NCI-H774 (cell line): Measurements from ENCODE around the gene FLCN.
A peak's percentile ranks its signal among the peaks of the same experiment; 100 is the strongest.
"Not testable (repeated sequence)": the region's sequence is repeated elsewhere in the genome, so short reads cannot be mapped to it uniquely, and the experiment has no call there.

Experiments used
- DNase-seq: peaks from one replicate; lab custom pipeline; 2025; lab: John Stamatoyannopoulos, UW

The FLCN gene

DNA sequence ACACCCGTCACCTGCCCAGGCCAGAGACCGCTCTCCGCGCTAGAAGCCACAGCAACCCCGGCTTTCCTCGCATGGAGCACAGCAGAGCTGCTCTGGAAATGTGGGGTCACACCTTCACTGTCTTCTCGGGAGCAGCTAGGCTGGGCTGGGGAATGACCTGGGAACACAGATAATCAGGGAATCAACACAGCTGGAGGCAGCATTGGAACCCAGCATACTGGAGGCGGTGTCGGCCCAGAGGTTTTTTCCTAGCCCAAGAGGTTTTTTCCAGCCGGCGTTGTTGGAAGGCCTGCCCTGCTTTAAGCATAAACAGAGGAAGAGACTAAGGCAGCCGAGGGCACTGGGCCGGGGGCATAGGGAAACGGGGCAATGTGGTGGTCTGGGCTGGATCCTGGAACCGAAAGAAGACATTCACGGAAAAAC, 30.0 kb downstream of the FLCN start:
- DNase-seq = no peak

DNA sequence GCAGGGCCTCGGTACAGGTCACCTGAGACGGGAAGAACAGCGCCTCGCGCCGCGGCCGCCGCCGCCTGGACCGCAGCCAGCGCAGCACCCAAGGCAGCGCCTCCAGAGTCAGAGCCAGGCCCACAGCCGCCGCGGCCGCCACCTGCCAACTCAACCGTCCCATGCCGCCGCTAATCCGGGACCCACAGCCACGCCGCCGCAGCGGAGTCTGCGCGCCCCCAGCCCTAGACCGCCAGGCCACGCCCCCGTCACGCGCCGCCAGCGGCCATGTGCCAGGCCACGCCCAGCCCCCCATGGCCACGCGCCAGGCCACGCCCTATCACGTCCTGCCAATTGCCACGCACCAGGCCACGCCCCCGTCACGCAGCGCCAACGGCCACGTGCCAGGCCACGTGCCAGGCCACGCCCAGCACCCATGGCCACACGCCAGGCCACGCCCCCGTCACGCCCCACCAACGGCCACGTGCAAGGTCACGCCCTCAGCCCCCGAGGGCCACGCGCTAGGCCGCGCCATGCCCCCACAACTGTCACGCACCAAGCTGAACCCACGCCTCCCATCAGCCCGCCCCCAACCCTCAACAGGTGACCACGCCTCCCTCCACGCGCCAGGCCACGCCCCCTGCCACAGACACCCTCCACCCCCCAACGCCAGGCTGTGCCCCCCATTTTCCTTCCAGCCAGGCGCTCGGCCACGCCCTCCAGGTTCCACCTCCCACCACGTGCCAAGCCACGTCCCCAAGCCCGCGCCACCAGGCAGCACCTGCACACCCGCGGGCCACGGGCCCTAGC, 30.6 kb downstream of the FLCN start, which contains the start of gene PLD6:
TSS of gene PLD6 (minus strand) at position 210 of the 789 bp plus-strand sequence. CDS start at position 163, 47 bp downstream.
- DNase-seq = peak; percentile 61

GRCh38 chr17:17205368-17206123, 31.4 kb downstream of the FLCN start:
- no peak for DNase-seq

DNA sequence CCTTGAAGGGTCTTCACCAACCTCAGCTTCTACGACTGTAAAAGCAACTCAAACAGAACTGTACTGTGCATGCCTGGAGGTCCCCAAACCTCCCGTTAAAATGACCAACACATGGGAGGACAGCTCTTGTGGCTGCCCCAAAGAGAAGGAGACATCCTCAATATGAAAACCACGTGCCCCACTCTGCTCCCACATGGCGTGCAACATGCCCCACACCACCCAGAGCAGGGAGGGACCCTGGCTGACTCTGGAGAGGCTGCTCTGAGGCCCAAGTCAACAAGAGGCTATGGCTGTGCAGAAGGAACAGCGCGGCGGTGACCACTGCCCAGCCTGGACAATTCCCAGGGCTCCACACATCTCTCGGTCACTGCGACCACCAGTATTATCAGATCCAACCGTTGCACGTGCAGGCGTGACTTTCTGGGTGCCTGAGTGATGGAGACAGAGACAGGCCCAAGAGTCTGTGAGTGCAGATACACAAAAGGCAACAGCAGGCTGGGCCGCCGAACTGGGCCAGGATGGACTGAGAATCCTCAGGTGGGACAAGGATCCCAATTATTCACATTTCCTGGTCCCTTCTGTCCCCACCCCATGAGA, 32.2 kb downstream of the FLCN start:
- no peak for DNase-seq

DNA sequence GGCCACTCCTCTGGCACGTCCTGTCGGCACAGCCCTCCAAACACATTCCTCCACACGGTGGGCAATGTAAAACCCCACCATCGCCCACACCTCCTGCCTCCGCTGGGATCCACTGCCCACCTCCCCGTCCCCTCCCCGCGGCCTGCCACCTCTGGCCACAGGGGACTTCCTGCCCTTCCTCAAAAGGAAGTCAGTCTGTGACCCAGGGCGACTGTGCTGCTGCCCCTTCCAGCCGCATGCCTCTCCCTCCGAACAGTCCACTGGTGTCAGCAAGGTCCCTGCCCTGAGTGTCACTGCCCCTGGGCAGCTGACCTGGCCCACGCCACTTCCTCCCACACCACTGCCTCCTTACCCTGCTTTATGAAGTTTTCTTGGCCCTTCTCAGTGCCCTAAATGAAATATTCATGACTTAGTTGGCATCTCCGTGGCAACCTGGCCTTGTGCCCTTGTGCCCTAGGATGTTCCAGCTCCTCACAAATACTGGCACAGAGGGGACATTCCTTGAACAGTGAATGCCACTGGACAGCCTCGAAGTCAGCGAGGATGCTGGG, 32.9 kb downstream of the FLCN start:
- DNase-seq = no peak

DNA sequence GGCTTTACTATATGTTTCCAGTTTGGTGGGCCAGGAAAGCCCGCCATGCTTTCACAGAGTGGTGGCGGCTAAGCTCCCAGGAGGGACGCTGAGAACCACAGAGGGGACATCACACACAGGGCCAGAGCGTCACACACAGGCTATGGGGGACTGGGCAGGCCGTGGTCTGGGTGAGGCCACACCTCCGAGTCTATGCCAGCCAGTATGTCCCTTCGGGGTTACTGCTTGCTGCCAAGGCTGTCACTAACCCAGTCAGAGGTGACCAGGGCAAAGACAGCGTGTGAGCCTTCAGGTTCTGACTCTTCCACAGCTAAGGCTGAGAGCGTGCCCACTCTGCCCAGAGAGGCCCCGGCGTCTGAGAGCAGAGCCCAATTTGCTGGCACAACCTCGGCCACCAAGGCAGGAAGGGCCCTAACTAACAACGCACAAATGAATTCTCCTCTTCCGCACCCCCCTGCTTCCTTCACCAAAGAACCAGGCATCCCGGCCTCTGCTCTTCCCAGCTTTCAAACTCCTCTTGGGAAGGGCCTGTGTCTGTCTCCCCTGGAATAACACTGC, 33.7 kb downstream of the FLCN start:
- DNase-seq = no peak

DNA sequence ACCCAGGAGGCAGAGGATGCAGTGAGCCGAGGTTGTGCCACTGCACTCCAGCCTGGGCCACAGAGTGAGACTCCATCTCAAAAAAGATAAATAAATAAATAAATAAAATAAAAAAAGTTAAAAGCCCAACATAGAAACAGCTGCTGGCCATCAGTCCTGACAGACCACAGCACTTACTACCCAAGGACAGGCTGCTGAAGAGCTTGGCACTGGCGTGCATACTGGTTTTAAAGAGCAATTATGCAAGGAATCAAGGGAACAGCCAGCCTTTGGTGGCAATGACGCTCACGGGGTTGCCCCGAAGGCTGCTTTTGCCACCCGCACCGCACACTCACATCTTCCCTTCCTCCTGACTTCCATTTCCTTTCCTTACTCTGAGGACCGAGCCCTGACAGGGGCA, 35.1 kb downstream of the FLCN start:
- DNase-seq = no peak

DNA sequence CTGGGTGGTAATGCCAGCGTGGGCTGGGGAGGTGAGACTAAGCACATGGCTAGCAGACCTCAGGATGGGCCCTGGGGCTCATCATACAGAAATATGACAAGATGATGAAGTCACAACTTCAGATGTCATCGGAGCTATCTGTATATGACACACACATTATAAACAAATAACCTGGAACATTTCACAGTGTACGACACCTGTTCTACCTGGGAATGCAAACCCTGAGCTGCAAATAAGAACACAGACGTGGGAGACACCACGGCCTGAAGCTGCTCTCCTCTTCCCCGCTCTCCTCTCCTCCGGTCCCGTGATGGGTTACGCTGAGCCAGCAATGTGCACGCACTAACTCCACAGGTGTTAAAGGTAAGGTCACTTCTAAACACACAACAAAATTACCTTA, 35.7 kb downstream of the FLCN start:
- no peak for DNase-seq

DNA sequence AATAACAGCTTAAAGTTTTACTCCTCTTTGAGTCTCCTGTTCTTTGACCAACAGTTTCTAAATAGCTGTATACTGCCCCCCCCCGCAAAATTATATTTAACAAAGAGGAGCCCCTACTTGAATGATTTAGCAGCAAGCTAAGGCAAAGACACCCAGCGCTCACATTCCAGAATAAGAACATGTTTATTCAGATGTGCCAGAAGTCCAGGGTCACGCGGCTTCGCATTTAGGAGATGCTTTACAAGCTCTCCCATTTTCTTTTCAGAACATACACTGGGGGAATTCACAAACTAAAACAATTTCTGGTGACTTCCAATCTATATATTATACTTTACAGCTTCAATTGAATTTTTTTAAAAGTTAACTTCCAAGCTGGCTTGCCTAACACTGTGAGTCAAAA, 36.1 kb downstream of the FLCN start:
- DNase-seq = no peak

- DNase-seq = no peak
These were observed 36.7 kb downstream of the FLCN start for GRCh38 chr17:17200311-17200710.

GRCh38 chr17:17198281-17198680, 38.7 kb downstream of the FLCN start:
- DNase-seq = no peak

DNA sequence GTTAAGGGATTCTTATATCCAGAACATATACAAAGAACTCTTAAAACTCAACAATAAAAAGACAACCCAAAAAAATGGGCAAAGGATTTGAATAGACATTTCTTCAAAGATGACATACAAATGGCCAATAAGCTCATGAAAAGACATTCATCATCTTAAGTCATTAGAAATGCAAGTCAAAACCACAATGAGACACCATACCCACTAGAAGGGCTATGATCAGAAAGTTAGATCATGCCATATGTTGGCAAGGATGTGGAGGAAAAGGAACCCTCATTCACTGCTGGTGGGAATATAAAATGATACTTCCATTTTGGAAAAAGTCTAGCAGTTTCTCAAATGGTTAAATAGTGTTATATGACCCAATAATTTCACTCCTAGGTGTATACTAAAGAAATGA, 40.2 kb downstream of the FLCN start:
- no peak for DNase-seq

- not testable (repeated sequence) for DNase-seq
These were observed 41.5 kb downstream of the FLCN start for GRCh38 chr17:17195466-17195865.

GRCh38 chr17:17191961-17192381, 45.0 kb downstream of the FLCN start:
- no peak for DNase-seq

DNA sequence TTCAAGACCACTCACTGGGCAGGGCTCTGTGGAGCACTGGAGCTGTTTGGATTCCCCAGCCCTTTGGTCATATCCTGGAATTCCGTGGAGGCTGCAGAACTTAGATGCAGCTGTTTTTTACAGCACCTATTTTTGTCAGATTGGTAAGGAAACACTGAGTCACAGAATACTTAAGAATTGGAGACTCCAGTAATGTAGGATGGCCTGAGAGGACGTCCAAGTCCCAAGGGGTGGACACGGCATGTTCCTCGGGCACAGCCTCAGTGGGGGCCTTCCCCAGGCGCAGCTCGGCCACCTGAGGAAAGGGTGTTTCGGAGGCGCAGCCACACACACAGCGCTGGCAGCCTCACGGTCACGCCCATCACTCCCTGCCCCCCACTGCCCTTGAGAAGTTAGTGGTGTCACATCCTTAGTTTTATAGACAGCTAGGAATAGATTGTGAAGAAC, 45.6 kb downstream of the FLCN start:
- DNase-seq = no peak

- DNase-seq = no peak
These were observed 46.8 kb downstream of the FLCN start for GRCh38 chr17:17190188-17190587.

DNA sequence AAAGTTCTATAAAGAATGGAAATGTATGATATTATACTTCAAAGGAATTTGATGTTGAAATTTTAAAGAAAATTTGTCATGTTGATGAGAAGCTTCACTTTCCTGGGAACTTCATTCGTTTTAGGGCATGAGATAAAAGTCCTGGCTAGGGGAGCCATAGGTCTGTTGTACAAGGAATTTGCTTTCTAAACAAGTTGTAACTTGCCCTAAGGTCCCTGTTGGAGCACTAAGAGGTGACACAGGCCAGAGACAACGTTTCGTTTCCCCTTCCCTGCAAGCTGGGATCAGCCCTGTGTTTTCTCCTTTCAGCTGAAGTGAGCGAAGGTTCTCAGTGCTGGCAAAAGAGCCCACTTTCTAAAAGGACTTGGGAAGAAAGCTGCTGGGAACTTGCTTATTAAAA, 47.4 kb downstream of the FLCN start:
- DNase-seq = no peak

DNA sequence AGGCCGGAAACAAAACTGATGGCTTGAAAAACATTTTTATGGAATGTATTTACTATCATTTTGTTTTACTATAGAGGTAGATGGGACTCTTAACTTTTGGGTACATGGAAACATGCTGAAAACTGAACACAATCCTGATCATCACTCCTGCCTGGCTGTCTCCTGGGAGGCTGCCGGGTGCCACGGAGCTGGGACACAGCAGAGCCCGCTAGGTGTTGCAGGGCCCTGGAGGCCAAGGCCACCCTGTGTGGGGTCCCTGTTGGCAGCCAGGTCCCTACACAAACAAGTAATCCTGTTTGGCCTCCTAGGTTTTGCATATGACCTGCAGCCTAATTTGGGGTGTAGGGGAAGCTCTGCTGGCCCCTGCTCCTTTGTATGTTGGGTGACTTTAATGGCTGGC, 48.4 kb downstream of the FLCN start:
- DNase-seq = no peak

GRCh38 chr17:17186551-17187505, 50.1 kb downstream of the FLCN start:
- no peak for DNase-seq

GRCh38 chr17:17186051-17186450, 50.9 kb downstream of the FLCN start:
- DNase-seq = no peak
